Neural progenitor cell (in vitro differentiated cells): ENCODE data around the gene GRK6. TPM values are rescaled to one million over a fixed set of nuclear protein-coding genes. Genes with fewer than 3 reads are reported as not detected.
A peak's percentile ranks its signal among the peaks of the same experiment; 100 is the strongest.

Source experiments
- DNase-seq: peaks from one replicate; pipeline ENCODE4 v3.0.0-alpha.2; 2016; ENCODE audit warnings: low spot score
- H2AFZ ChIP-seq: fragments of 200-600 bp; sonication (generic); replicated peaks from 2 replicates; pipeline ENCODE4 v1.6.1; 2016; ENCODE audit warnings: antibody characterized with exemption
- H3F3A ChIP-seq: fragments of 200-600 bp; sonication (generic); 2 replicates; pipeline ENCODE4 v1.6.1; 2016; ENCODE audit warnings: antibody characterized with exemption, low read depth
- H3K27ac ChIP-seq: fragments of 200-600 bp; sonication (generic); 2 replicates; pipeline ENCODE4 v1.5.1; 2016; ENCODE audit warnings: mild to moderate bottlenecking
- H3K27me3 ChIP-seq: fragments of 200-600 bp; sonication (generic); 2 replicates; pipeline ENCODE4 v1.6.1; 2016; ENCODE audit warnings: mild to moderate bottlenecking, moderate library complexity
- H3K36me3 ChIP-seq: fragments of 200-600 bp; sonication (generic); 2 replicates; pipeline ENCODE4 v1.5.1; 2016
- H3K4me1 ChIP-seq: fragments of 200-600 bp; sonication (generic); 2 replicates; pipeline ENCODE4 v1.6.1; 2016; ENCODE audit warnings: mixed run types
- H3K4me2 ChIP-seq: fragments of 200-600 bp; sonication (generic); 2 replicates; pipeline ENCODE4 v1.6.1; 2016
- H3K4me3 ChIP-seq: fragments of 200-600 bp; sonication (generic); 2 replicates; pipeline ENCODE4 v1.5.1; 2016
- H3K79me2 ChIP-seq: fragments of 200-600 bp; sonication (generic); 2 replicates; pipeline ENCODE4 v1.6.1; 2016; ENCODE audit warnings: low read depth
- H3K9ac ChIP-seq: fragments of 200-600 bp; sonication (generic); 2 replicates; pipeline ENCODE4 v1.6.1; 2016
- H3K9me3 ChIP-seq: fragments of 200-600 bp; sonication (generic); 2 replicates; pipeline ENCODE4 v1.5.1; 2016; ENCODE audit warnings: low read depth
- H4K20me1 ChIP-seq: fragments of 200-600 bp; sonication (generic); 2 replicates; pipeline ENCODE4 v1.6.1; 2016; ENCODE audit warnings: low read depth
- H3K27ac Mint-ChIP-seq: 3 replicates; pipeline ENCODE4 v1.8.0; 2021; ENCODE audit warnings: mixed read lengths
- H3K27me3 Mint-ChIP-seq: 2 replicates; pipeline ENCODE4 v1.8.0; 2022; ENCODE audit warnings: low read depth, mild to moderate bottlenecking, inconsistent platforms, moderate library complexity, mixed read lengths; ENCODE audit not compliant: insufficient read depth
- H3K36me3 Mint-ChIP-seq: 3 replicates; pipeline ENCODE4 v1.8.0; 2021; ENCODE audit warnings: mixed read lengths
- H3K4me1 Mint-ChIP-seq: 3 replicates; pipeline ENCODE4 v1.8.0; 2021; ENCODE audit warnings: mixed read lengths
- H3K4me3 Mint-ChIP-seq: 3 replicates; pipeline ENCODE4 v1.8.0; 2021; ENCODE audit warnings: mild to moderate bottlenecking, moderate library complexity, mixed read lengths
- H3K9me3 Mint-ChIP-seq: 3 replicates; pipeline ENCODE4 v1.8.0; 2020; ENCODE audit warnings: mixed read lengths
- EZH2 ChIP-seq: fragments of 200-600 bp; sonication (generic); IDR thresholded peaks from 2 replicates; pipeline ENCODE4 v1.6.1; 2017; ENCODE audit warnings: antibody characterized with exemption, mild to moderate bottlenecking, moderate library complexity
- EZH2phosphoT487 ChIP-seq: fragments of 200-600 bp; sonication (generic); IDR thresholded peaks from 2 replicates; pipeline ENCODE4 v1.6.1; 2017; ENCODE audit warnings: antibody characterized with exemption
- total RNA-seq: library from RNA; depleted of rRNA; stranded (reverse); fragments of >200 nt; gene quantifications from 2 replicates; pipeline ENCODE4 v1.2.3, GENCODE V29; 2015; ENCODE audit warnings: low replicate concordance
- TF ChIP-seq, protein P1 (sequence below): fragments of 200-600 bp; sonication (generic); IDR thresholded peaks from 2 replicates; pipeline ENCODE4 v1.5.1; 2017; ENCODE audit warnings: antibody characterized with exemption, mild to moderate bottlenecking

The GRK6 gene
- total RNA-seq, 1 donor from 2014 or later, result 24.0 TPM

DNA sequence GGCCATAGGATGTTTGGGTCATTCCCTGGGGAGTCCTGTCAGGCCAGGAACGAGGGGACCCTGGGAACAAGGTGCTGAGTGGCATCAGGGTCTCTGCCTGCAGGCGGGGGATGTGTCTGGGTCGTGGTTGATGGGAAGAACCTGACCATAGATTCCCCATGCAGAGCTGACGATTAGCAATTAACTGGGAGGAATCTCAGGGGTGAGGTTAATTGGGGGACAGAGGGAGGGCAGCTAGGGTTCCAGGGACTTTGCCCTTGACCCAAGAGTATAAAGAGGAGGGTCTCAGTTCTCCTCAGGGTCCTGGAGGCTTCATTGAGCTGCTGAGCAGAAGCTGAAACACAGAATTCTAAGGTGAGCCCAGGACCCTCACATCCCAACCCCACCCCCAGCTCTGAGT is 42.3 kb upstream of the GRK6 start, which contains the start of gene SLC34A1:
TSS of gene SLC34A1 (plus strand) at position 301 of the 400 bp plus-strand sequence. CDS start 1,308 bp downstream, outside the sequence.
- H3K9me3 ChIP-seq, result no peaks in the 10 kb centered on the region
- H3K27me3 Mint-ChIP-seq, result peaks cover 18% of the 10 kb centered on the region
- H3K27me3 ChIP-seq, result peaks cover 14% of the 10 kb centered on the region

DNA sequence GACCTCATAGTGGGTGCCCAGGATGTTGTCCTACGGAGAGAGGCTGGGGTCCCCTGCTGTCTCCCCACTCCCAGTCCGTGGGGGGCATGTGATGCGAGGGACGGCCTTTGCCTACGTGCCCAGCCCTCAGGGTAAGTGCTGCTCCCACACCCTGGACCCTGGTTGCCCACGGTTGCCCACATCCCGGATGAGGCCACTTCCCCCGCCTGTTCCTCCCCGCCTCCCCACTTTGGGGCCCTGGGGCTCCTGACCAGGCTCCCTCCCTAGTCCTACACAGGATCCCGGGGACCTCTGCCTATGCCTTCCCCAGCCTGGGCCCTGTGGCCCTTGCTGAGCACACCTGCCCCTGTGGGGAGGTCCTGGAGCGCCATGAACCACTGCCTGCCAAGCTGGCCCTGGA is 40.8 kb upstream of the GRK6 start:
- Histone ChIP-seq H3K27ac (no peak overlapping the region), H2AFZ (no peak overlapping the region), H3K9ac (no peak overlapping the region), H4K20me1 (no peaks in the 10 kb centered on the region), H3K36me3 (no peaks in the 10 kb centered on the region), H3K27me3 (peaks cover 26% of the 10 kb centered on the region), H3K4me3 (no peak overlapping the region), H3K9me3 (no peaks in the 10 kb centered on the region), H3F3A (peaks cover 4% of the 10 kb centered on the region), H3K4me2 (no peak overlapping the region), H3K4me1 (no peaks in the 10 kb centered on the region), H3K79me2 (no peaks in the 10 kb centered on the region)
- Mint-ChIP-seq H3K4me3 (no peak overlapping the region), H3K9me3 (no peaks in the 10 kb centered on the region), H3K27me3 (peaks cover 18% of the 10 kb centered on the region), H3K27ac (no peak overlapping the region), H3K4me1 (peaks cover 34% of the 10 kb centered on the region), H3K36me3 (no peaks in the 10 kb centered on the region)
- DNase-seq, result no peak
- no peak for TF ChIP-seq EZH2
- TF ChIP-seq EZH2phosphoT487, result no peak
- TF ChIP-seq, protein P1, sequence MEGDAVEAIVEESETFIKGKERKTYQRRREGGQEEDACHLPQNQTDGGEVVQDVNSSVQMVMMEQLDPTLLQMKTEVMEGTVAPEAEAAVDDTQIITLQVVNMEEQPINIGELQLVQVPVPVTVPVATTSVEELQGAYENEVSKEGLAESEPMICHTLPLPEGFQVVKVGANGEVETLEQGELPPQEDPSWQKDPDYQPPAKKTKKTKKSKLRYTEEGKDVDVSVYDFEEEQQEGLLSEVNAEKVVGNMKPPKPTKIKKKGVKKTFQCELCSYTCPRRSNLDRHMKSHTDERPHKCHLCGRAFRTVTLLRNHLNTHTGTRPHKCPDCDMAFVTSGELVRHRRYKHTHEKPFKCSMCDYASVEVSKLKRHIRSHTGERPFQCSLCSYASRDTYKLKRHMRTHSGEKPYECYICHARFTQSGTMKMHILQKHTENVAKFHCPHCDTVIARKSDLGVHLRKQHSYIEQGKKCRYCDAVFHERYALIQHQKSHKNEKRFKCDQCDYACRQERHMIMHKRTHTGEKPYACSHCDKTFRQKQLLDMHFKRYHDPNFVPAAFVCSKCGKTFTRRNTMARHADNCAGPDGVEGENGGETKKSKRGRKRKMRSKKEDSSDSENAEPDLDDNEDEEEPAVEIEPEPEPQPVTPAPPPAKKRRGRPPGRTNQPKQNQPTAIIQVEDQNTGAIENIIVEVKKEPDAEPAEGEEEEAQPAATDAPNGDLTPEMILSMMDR, result no peak

More for the DNA sequence above, 42.3 kb upstream of the GRK6 start, which contains the start of gene SLC34A1:
- no peaks in the 10 kb centered on the region for H3K4me1 ChIP-seq
- H3K9me3 Mint-ChIP-seq, result no peaks in the 10 kb centered on the region
- H3K4me3 Mint-ChIP-seq, result no peak within 1 kb of the TSS
- H3K27ac ChIP-seq, result no peak within 1 kb of the TSS
- peaks cover 4% of the 10 kb centered on the region for H3F3A ChIP-seq
- H3K27ac Mint-ChIP-seq, result peak within 1 kb of the TSS; percentile 74
- no peak for DNase-seq
- H3K9ac ChIP-seq, result no peak within 1 kb of the TSS
- no peaks in the 10 kb centered on the region for H3K36me3 Mint-ChIP-seq
- H3K4me2 ChIP-seq, result no peak within 1 kb of the TSS
- H3K36me3 ChIP-seq, result no peaks in the 10 kb centered on the region
- no peaks in the 10 kb centered on the region for H4K20me1 ChIP-seq
- TF ChIP-seq, protein P1, result no peak
- TF ChIP-seq EZH2 (no peak), EZH2phosphoT487 (no peak)
- H2AFZ ChIP-seq, result no peak within 1 kb of the TSS
- H3K4me3 ChIP-seq, result no peak within 1 kb of the TSS
- no peaks in the 10 kb centered on the region for H3K79me2 ChIP-seq
- peaks cover 25% of the 10 kb centered on the region for H3K4me1 Mint-ChIP-seq

DNA sequence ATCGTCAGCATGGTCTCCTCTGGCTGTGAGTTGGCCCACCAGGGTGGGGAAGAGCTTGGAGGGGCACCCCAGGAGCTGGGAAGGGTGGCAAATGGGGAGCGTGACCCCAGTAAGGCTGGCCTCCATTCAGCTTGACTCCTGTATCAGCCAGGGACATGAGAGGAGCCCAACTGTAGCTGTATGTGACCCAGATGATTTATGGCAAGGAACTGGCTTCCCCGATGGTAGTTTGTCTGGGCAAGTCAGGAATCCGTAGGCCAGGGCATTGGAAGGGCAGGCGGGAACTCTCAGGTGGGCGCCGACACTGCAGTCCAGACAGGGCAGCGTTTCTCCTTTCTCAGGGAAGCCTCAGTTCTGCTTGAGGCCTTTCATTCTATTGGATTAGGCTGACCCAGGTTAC is 39.9 kb upstream of the GRK6 start:
- H3K9me3 ChIP-seq, result no peaks in the 10 kb centered on the region
- H3K9ac ChIP-seq, result no peak overlapping the region
- no peaks in the 10 kb centered on the region for H3K4me1 ChIP-seq
- H3K4me1 Mint-ChIP-seq, result peaks cover 35% of the 10 kb centered on the region
- peaks cover 26% of the 10 kb centered on the region for H3K27me3 ChIP-seq
- H2AFZ ChIP-seq, result no peak overlapping the region
- no peaks in the 10 kb centered on the region for H3F3A ChIP-seq
- H4K20me1 ChIP-seq, result no peaks in the 10 kb centered on the region
- no peaks in the 10 kb centered on the region for H3K36me3 ChIP-seq
- no peak for DNase-seq
- no peaks in the 10 kb centered on the region for H3K36me3 Mint-ChIP-seq
- no peak overlapping the region for H3K4me3 ChIP-seq
- H3K9me3 Mint-ChIP-seq, result no peaks in the 10 kb centered on the region
- no peaks in the 10 kb centered on the region for H3K79me2 ChIP-seq
- no peak overlapping the region for H3K4me3 Mint-ChIP-seq
- no peak overlapping the region for H3K27ac Mint-ChIP-seq
- H3K27me3 Mint-ChIP-seq, result peaks cover 18% of the 10 kb centered on the region
- no peak overlapping the region for H3K27ac ChIP-seq
- H3K4me2 ChIP-seq, result no peak overlapping the region
- no peak for TF ChIP-seq EZH2
- TF ChIP-seq, protein P1, result no peak
